GM21786 (cell line): ENCODE measurements around the gene UBQLN3.

Experiments
- ATAC-seq: cut with Tn5 transposase; IDR thresholded peaks from one replicate; pipeline ENCODE4 v1.9.1; 2021; ENCODE audit not compliant: unreplicated experiment

Gene UBQLN3

DNA sequence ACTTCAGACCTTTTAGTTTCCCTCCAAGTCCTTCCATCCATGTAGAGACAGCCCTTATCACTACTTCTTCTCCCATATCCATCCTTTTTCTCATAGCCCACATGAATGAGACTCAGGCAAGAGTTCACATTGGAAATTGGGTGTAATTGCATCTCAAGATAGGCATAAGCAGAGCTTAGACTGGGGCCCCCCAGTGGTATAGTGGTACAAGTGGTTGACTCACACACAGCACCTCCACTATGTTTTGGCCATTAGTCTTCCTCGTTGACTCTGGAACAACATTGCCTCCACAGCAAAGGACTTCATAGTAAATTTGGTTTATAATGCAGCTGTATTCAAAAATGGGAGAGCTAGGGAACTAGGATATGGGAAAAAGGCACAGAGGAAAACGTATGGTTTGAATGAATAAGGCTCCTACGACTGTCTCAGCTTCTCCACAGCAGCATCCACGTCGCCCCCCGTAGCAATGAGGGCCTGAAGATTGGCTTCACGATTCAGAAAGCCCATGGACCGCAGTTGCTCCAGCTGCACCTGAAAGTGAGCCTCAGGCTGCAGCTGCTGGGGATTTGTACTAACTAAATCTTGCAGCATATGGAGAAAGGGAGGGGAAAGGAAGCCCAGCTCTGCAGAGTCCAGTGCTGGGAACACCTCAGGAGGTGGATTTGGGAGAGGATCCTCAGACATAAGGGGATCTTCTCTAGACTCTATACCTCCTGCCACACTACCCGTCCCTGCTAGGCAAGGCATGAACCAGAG is 2.4 kb downstream of the UBQLN3 start:
- no peak for ATAC-seq

DNA sequence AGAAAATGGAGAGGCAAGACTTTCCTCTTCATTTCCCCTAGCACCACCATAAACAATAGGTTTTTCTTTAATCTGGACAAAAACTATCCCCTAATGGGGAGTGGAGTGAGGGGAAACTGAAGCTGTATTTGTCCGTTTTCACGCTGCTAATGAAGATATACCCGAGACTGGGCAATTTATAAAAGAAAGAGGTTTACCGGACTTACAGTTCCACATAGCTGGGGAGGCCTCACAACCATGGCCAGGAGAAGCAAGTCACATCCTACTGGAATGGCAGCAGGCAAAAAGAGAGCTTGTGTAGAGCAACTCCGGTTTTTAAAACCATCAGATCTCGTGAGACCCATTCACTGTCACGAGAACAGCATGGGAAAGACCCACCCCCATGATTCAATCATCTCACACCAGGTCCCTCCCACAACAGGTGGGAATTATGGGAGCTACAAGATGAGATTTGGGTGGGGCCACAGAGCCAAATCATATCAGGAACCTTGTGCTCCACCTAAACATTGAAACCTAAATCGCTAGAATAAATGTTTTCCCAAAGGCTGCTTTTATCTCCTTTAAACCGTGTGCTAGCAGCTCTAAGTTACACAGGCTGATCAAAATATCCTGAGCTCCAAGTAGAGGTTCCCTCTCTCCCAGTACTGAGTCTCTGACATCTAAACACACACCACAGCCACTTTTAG is 4.3 kb downstream of the UBQLN3 start:
- ATAC-seq: no peak

DNA sequence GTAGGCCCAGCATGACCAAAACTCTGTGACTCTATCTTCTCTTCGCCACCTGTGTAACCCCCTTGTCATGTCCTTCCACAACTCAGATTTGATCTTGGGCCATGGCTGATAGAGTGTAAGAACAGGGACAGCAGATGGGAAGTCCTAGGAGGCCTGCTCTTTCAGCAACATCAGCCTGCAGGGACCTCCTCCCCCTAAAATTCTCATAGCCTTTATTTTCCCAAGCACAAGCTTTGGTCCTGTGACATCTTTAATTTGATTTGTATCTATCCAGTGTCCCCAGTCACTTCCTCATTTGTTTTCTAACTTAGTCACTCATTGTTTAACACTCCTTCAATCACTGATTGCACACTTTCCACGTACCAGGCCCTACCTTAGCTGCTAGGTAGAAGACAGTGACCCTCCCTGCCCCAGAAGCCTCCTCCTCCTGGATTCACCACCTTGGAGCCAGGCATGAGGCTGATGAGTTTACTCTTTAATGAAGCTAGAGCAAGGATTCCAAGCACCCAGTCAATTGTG is 5.3 kb downstream of the UBQLN3 start:
- no peak for ATAC-seq

DNA sequence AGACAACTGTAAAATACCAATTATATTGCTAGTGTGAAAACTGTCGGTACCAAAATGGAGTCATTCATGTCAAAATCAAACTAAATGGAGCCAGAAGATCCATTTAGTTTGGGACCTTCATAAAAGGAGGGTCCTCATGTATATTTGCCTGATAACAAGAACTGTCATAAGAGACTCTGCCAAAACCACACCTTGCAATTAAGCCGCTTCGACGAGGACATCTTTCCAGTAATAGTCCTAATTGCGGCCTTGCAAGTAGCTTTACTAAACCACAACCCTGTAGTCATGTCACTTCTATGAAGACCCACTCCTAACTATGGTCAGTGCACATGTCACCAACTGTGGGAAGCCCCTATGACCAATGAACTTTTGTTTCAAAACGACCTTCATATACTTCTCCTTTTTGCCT is 9.4 kb downstream of the UBQLN3 start:
- no peak for ATAC-seq

DNA sequence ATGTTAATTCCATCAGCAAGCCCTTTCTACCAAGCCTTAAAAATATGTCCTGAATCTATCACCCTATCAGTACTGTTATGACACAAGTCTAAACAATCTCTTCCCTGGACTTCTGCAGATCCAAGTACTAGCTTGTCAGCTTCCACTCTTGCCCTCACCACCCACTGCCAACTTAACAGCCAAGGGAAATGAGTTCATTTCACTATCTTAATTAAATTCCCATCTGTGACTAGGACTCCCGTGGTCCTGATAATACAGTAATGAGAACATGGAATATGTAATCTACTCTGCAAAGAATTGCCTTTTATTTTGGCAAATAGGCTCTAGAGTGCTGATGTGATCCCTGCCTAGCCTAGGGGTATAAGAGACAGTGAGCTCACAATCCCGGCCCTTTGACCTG is 10.1 kb downstream of the UBQLN3 start:
- no peak for ATAC-seq

DNA sequence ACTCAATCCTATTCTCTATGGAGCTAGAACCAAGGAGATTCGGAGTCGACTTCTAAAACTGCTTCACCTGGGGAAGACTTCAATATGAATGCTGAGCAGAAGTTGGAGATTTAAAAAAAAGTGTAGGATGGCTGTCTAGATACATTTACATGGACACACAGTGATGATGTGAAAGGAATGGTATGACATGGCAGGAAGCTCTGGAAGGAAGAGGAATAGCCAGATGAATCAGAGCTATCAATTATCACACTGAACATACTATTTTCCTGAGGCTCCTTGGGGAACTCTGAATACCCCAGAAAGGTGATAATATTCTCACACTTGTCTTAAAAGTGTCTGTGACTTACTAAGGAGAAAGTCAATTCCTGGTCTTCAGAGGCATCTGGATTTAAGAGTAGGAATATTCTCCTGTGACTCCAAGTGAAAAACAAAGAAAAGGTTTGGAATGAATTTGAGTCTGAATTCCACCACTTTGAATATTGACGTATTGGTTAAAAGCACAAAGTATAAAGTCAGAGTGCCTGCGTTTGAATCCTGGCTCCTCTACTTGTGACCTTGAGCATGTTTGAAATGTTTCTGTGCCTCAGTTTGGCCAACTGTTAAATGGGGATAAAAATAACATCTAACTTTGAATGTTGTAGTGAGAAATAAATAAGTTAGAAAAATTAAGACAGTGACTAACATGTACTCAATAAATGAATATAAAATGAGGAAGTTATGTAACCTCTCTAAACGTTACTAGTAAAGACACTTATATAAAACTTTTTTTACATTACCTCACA is 20.0 kb downstream of the UBQLN3 start:
- ATAC-seq: no peak

DNA sequence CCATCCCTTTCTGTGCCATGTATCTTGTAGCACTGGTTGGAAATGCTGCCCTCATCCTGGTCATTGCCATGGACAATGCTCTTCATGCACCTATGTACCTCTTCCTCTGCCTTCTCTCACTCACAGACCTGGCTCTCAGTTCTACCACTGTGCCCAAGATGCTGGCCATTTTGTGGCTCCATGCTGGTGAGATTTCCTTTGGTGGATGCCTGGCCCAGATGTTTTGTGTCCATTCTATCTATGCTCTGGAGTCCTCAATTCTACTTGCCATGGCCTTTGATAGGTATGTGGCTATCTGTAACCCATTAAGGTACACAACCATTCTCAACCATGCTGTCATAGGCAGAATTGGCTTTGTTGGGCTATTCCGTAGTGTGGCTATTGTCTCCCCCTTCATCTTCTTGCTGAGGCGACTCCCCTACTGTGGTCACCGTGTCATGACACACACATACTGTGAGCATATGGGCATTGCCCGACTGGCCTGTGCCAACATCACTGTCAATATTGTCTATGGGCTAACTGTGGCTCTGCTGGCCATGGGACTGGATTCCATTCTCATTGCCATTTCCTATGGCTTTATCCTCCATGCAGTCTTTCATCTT is 20.9 kb downstream of the UBQLN3 start:
- no peak for ATAC-seq

DNA sequence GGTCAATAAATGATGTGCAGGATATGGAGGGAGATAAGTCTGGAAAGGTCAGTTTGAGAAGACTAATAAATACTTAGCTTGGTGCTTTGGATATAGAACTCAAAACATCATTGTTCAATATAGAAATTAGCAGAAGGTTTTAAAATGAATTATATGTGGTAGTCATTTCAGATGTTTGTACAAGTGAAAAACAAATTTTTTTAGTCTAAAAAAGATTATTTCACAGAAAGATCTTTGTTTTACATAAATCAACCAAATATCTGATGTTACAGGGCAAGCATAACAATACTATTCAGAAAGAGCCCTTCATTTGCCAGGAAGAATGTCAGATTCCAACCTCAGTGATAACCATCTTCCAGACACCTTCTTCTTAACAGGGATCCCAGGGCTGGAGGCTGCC is 21.4 kb downstream of the UBQLN3 start, which contains the start of gene OR52D1:
Gene OR52D1, plus strand, starts transcription at position 301 of the 400 bp plus-strand sequence. Its CDS starts 22 bp downstream, at position 323.
- no peak for ATAC-seq

DNA sequence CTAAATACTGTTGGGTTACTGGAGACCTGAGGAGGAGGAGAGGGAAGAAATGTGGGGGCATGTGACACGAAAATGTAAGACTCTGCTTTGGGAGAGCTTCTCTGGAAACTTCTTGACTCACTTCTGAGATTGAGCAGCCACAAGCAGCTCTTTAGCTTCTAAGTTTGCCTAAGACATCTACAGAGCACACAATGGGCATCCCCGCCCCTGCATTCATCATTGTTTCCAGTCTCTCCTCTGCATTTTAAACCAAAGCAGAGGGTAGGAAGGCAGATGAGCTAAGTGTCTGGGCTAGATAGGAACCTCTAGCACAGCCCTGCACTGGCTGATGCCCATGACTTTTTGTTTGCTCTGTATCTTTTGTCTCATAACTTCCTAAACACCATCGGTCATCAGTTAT is 23.3 kb downstream of the UBQLN3 start:
- no peak for ATAC-seq

DNA sequence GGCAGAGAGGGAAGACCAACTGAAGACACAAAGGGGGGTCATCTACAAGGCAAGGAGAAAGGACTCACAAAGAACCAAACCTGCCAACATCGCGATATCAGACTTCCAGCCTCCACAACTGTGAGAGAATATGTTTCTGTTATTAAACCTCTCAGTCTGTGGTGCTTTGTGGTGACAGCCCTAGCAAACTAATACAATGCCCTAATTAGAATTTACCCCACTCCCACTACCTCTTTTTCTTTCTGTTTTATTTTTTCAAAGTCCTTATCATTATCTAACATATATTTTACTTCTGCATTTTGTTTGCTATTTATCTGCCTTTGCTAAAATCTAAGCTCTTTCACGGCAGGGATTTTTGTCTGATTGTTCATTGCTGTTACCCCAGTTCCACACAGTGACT is 23.8 kb downstream of the UBQLN3 start:
- ATAC-seq: no peak

DNA sequence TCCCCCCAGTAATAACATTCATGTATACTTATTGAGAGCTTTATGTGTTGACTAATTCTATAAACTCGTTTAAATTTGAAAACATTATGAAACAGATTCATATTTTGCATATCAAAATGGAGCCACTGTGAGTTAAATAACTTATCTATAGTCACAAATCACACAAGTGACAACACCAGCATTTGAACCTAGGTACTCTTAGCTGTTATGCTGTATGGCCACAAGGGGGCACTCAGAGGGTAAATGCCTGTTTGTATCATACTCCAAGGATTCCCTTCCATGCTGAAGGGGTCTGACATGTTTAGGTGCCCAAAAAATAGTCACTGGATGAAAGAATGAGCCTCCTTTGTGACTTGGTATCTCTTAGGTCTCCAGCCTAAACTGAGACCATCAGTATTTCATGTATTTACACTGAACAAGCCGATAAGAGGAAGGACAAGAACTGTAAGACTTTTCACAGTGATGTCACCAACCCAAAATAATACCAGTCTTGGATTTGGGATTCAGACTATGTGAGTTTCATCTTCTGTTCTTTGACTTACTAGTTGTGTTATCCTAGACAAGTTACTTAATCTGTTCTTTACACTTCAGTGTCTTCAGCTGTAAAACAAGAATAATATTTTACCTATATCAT is 33.5 kb downstream of the UBQLN3 start:
- peak; percentile 78 for ATAC-seq

DNA sequence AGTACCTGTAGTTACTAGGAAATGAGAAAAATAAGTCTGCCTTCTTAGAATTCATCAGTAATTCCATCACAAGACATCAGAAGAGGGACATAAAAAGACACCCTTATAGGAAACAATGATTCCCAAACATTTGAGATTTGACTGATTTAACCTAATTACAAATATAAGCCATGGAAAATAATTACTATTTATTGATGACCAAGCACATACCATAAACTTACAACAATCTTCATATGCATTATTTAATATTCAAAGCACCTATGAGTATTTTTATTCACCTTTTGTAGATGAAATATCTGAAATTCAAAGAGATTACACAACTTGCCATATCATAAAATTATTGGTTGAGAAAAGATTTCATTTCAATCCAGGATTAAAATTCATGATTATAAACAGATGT is 35.8 kb downstream of the UBQLN3 start:
- ATAC-seq: no peak

DNA sequence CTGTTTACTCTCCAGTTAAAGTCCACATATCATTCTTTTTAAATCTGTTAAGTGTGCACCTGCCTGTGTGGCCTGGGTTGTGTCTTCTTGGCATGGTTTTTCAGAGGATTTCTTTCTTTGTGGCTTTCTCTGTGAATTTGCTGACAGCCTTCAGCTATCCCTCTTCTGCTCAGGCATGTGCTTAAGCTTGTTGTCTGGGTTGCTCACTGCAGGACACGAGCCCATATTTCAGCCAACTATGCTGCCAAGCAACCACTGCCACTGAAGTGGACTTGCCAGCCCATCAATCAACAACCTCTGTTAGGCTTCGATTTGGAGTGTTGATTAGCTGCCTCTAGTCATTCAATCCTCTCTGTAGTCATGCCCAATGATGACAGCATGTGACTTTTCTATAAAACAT is 42.2 kb downstream of the UBQLN3 start:
- ATAC-seq: no peak

DNA sequence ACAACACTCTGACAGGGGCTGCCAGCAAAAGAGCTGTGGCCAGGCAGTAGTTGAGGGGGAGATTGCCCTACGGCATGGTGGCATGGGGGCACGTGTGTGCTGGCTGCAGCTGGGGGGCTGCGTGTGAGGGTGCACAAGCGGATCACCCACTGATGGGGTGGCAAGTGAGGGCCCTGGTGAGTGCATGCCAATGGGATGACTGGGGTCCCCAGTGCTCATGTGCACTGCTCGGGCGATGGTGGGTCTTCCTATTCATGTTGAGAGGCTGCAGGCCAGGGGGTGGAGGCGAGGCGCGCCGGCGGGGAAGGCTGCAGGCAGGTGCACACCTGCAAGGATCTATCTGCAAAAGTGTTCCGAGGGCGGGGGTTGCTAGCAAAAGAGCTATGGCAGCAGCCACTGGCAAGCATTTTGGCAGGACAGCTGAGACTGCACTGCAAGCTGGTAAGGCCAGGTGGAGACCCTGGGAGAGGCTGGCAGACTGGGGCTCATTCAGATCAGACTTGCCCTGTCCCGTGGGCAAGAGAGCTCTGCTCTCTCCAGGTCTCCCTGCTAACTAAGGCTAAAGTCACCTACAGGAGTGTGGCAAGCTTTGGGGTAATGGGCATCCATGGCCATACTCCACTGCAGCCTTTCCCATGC is 48.7 kb downstream of the UBQLN3 start:
- ATAC-seq: no peak
